GM19468 (cell line): ENCODE results near the gene SRF.

ENCODE experiments used
- ATAC-seq: cut with Tn5 transposase; IDR thresholded peaks from one replicate; pipeline ENCODE4 v1.9.1; 2021; ENCODE audit warnings: mild to moderate bottlenecking, moderate library complexity, moderate number of reproducible peaks; ENCODE audit not compliant: unreplicated experiment; ENCODE audit errors: extremely low read depth

SRF gene

GRCh38 chr6:43146709-43147688 lies 24.1 kb upstream of the SRF start:
- no peak for ATAC-seq

DNA sequence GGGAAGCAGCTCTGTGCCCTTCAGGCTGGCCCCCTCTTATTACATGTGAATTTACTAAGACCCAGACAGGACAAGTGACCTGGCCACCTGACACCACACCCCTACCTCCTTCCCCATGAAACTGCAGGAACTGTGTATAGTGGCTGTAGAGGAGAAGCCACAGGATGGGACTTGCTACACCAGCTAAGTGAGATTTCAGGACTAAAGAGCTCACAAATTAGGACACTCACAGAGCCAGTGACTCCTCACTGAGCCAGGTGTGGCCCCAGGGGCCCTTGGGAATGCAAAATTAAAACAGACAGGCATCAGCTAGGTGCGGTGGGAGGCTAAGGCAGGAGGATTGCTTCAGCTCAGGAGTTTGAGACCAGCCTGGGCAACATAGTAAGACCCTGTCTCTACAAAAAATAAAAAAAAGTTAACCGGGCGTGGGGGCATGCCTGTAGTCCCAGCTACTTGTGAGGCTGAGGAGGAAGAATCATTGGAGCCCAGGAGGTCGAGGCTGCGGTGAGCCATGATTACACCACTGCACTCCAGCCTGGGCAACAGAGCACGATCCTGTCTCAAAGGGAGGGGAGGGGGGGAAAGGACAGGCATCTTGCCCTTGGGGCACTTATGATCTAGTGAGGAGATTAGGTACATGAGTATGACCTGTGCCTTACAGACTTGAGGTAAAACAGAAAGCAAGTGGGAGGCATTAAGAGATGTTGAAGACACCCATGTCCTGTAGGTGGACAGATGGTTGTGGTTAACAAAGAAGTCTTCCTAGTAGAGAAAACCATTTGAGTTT lies 23.2 kb upstream of the SRF start:
- ATAC-seq = no peak

DNA sequence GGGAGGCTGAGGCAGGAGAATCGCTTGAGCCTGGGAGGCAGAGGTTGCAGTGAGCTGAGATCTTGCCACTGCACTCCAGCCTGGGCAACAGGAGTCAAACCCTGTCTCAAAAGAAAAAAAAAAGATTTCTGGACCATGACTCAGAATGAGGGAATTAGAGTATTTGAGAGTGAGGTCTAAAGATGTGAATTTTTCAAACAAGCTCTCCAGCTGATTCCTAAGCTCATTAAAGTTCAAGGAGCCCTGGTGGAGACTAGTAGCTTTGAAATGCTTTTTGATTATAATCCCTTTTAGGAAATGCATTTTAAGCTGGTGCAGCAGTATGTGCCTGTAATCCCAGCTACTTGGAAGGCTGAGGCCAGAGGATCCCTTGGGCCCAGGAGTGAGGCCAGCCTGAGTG lies 21.8 kb upstream of the SRF start:
- no peak for ATAC-seq

GRCh38 chr6:43150051-43150751 lies 20.9 kb upstream of the SRF start:
- no peak for ATAC-seq

- no peak for ATAC-seq
Measured at GRCh38 chr6:43159599-43159998, 11.5 kb upstream of the SRF start.

DNA sequence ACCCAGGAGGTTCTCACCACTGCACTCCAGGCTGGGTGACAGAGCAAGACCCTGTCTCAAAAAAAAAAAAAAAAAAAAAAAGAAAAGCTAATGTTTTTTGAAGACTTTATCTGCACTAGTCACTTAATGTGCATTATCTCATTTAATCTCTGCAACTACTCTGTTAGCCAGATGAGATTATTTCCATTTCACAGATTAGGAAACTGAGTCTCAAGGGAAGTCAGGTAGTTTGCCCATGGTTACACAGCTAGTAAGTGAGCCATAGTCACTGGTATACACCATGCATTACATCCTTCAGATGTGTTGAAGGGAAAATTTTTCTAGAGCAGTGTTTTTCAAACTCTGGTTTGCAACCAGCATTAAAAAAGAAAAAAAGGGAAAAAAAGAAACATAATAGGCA lies 7.2 kb upstream of the SRF start:
- no peak for ATAC-seq

- no peak for ATAC-seq
Measured at GRCh38 chr6:43170417-43170930, 595 bp upstream of the SRF start.

- ATAC-seq = no peak
Measured at GRCh38 chr6:43171707-43172103, 636 bp downstream of the SRF start.

GRCh38 chr6:43172104-43173007 lies 1.3 kb downstream of the SRF start:
- ATAC-seq = no peak

- no peak for ATAC-seq
Measured at GRCh38 chr6:43173591-43174262, 2.7 kb downstream of the SRF start.

DNA sequence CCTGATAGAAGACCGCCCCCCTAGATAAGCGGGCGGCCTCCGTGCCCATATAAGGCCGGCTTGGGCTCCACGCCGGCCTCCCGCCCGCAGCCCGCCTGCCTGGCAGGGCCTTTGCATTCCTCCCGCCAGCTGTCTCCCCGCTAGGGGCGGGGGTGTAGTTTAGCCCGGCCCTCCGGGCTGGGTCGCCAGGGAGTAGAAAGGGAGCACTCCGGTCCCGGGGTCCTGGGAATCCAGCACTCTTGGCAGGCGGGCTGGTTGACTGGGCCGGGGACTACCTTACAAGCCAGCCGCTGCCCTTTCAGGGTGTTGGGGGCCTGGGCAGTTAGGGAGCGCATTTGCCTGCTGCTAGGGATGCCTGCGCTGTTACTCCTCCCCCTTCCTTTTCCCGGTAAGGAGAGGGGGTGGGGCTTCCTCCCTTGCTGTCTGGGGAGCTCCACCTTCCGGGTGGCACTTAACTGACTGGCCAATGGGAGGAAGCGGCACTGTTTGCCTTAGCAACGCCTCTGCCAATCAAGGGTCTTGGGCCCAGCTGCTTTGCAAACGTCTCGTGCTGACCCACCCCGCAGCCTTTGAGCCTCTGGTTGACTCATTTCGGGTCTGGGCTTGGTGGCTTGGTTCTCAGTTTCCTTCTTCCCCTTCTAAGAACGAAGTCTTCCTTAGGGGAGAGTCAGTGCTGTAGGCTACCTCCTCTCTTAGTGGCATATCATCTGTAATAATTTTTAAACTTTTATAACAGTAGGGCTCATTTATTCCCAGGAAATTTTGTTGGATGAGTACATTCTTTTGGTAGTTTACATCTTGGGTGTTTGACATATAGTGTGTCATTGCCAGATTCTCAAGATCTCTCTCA lies 3.4 kb downstream of the SRF start:
- ATAC-seq = peak; percentile 43

- no peak for ATAC-seq
Measured at GRCh38 chr6:43175676-43176422, 4.8 kb downstream of the SRF start.

GRCh38 chr6:43176423-43176786 lies 5.3 kb downstream of the SRF start:
- ATAC-seq = no peak

DNA sequence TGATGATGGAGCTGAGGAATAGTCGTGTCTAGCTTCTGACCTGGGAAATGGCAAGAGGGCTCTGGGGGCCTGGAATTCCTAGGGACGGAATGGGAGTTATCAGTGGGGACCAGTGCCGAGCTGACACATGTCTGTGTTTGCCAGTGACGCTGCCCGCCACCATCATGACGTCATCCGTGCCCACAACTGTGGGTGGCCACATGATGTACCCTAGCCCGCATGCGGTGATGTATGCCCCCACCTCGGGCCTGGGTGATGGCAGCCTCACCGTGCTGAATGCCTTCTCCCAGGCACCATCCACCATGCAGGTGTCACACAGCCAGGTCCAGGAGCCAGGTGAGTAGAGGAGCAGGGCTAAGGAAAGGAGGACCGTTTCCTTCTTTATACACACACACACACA lies 7.1 kb downstream of the SRF start:
- ATAC-seq = no peak

DNA sequence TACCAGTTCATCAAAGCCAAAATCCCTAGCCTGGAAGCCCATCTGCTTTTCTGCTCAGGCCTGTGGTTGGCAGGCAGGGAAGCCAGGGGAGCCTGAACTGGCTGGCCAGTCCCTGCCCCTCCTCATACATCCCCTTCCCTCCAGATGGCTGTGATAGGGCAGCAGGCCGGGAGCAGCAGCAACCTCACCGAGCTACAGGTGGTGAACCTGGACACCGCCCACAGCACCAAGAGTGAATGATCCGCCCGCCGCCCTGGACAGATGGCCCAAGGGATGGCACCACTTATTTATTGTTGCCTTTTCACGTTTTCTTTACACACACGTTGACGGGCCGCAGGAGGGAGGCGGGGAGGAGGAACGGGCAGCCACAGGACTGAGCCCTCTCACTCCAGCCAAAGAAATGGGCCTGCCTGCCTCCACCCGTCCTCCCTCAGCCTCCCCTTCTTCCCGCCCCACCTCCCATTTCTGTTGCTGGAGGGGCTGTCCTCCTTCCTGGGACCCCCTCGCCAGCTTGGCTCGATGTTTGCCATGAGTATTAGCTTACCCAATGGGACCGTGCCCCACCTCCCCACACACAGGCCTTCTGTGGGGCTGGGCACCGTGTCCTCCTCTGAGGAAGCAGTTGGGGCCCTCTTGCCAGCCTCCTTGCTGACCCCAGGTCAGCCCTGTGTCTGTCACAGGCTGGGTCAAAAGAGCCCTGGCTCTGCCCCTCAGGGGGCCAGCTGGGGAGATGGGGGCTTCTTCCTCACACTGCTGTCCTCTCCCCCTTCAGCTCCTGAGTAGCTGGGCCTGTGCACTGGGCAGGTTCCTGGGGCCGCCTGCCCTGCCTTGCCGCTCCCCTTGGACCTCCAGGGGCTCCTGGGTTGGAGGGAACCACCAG lies 8.1 kb downstream of the SRF start:
- ATAC-seq = no peak

DNA sequence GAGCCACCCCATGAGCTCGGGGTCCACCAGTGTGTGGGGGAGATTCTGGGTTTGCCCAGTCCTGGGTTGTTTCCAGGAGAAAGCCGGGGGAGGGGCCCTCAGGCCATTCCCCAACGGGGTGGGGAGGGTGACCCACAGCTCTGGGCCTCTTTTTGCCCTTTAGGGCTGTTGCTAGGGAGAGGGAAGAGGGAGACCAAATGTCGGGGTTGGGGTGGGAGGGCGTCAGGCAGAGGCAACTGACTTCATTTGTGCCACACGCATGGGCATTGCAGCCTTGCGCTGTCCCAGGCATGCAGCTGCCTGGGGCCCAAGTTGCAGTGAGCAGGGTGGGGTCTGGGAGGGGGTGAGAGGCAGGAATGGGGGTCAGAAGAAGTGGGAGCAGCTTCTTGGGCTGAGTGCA lies 9.0 kb downstream of the SRF start:
- ATAC-seq = no peak
